Activated CD4-positive, CD25-positive, alpha-beta regulatory T cell (primary cell): Measurements from ENCODE around the gene PLCL1.
"Not testable (repeated sequence)": the region's sequence is repeated elsewhere in the genome, so short reads cannot be mapped to it uniquely, and the experiment has no call there.

Experiments used
- DNase-seq, 4 experiments: peaks; one replicate each; lab custom pipeline; 2025; lab: John Stamatoyannopoulos, UW

The PLCL1 gene

DNA sequence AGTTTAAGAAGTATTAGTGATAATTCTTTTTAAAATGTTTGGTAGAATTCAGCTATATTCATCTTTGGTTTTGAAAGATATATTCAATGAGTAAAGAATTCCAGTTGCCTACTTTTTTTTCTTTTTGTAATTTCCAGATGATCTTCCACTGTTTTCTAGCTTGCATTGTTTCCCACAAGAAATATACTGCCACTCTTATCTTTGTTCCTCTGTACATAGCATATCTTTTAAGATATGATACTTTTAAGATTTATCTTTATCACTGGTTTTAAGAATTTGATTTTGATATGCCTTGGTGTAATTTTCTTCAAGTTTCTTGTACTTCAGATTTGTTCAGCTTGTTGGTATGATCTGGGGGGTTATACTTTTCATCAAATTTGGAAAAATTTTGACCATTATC is 374.4 kb downstream of the PLCL1 start:
- no peak for DNase-seq

DNA sequence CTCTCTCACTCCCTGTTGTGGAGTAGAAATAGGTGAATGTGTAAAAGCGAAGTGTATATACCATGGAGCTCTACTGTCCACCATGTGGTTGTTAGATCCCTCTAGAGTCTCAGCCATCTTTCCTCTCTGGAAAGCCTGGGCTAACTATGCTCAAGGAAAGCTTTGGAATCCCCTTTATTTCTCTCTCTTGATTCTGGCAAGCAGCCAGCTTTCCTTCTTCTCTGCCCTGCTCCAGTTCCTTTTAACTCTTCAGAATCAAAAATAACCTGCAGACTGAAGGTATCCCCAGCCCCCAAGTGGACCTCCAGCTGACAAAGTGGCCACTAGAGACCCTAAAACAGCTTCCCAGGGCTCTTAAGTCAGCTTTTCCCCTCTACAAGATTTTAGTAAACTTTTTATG is 381.9 kb downstream of the PLCL1 start:
- no peak for DNase-seq

DNA sequence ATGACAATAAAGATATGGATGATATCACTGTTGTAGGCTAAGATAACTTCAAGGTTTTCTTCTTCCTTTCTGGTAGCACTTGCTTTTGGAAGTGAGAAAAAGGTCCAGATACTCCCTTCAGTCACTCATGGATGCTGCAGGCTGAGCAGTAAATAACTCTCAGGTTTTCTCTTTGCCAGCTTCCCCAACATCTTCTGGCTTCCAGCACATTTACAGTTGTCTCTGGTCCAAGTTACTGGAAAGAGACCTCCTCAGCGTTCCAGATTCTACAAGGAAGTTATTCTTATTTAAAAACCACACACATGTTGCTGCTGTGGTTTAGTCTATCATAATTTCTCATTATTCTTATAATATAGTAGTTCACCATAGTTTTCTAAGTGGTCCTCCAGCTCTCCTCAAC is 383.4 kb downstream of the PLCL1 start:
- DNase-seq: no peak

DNA sequence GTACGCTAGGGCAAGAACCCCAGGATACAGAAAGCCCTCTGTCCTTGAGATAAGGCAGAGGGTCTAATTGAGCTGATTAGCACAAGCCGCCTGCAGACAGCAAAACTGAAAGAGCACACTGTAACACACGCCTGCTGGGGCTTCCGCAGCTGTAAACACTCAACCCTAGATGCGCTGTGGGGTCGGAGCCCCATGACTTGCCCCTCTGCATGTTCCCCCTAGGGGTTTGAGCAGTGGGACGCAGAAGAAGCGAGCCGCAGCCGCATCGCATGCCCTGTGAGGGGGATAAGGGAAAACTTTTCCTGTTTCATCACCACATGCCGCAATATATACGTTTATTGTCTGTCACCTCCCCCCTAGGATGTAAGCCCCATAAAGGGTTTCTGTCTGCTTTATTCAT is 384.6 kb downstream of the PLCL1 start:
- DNase-seq: no peak

DNA sequence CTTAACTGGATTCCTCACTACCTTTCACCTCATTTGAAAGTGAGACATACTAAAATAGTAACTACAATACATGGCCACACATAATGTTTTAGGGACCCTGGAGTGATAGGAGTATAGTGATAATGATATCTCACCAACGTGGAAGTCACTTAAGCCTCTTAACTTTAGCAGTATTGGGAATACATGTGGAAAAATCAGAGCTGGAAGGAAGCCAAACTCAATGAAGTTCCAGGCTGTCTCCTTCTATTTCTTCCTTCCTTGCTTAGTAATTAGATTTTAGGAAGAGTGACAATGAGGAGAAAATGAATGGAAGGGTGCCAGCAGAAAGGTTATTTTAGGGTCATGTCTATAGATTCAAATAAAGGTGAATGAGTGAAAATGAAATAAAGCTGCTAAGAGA is 387.3 kb downstream of the PLCL1 start:
- DNase-seq: no peak

DNA sequence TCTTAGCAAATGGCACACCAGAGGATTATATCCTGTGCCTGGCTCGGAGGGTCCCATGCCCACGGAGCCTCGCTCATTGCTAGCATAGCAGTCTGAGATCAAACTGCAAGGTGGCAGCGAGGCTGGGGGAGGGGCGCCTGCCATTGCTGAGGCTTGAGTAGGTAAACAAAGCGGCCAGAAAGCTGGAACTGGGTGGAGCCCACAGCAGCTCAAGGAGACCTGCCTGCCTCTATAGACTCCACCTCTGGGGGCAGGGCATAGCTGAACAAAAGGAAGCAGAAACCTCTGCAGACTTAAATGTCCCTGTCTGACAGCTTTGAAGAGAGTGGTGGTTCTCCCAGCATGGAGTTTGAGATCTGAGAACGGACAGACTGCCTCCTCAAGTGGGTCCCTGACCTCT is 392.2 kb downstream of the PLCL1 start:
- DNase-seq: not testable (repeated sequence)
